Stimulated activated effector memory CD8-positive, alpha-beta T cell treated with anti-CD3 and anti-CD28 coated beads, Interleukin-12 subunit alpha, Interleukin-12 subunit beta, amount 100 ng/mL, for 72 hours (primary cell): ENCODE data around the gene PTPRR.
A peak's percentile ranks its signal among the peaks of the same experiment; 100 is the strongest.

Source experiments
- ATAC-seq: fragments of 150-1000 bp; cut with Tn5 transposase; 2 replicates; pipeline ENCODE4 v1.10.0; 2021
- DNase-seq, 2 donors: peaks; one replicate each; pipeline ENCODE4 v3.0.0; 2021 to 2022; ENCODE audit warnings: low spot score in 2 of 2
- H3K27ac Mint-ChIP-seq: one replicate; pipeline ENCODE4 v1.8.0; 2022; ENCODE audit warnings: mild to moderate bottlenecking, mixed read lengths
- H3K36me3 Mint-ChIP-seq: one replicate; pipeline ENCODE4 v1.8.0; 2022; ENCODE audit warnings: mild to moderate bottlenecking, mixed read lengths
- H3K4me1 Mint-ChIP-seq: one replicate; pipeline ENCODE4 v1.8.0; 2022; ENCODE audit warnings: mixed read lengths
- H3K4me3 Mint-ChIP-seq: one replicate; pipeline ENCODE4 v1.8.0; 2022; ENCODE audit warnings: mild to moderate bottlenecking, mixed read lengths
- H3K9me3 Mint-ChIP-seq: one replicate; pipeline ENCODE4 v1.8.0; 2022; ENCODE audit warnings: mixed read lengths

Gene PTPRR

DNA sequence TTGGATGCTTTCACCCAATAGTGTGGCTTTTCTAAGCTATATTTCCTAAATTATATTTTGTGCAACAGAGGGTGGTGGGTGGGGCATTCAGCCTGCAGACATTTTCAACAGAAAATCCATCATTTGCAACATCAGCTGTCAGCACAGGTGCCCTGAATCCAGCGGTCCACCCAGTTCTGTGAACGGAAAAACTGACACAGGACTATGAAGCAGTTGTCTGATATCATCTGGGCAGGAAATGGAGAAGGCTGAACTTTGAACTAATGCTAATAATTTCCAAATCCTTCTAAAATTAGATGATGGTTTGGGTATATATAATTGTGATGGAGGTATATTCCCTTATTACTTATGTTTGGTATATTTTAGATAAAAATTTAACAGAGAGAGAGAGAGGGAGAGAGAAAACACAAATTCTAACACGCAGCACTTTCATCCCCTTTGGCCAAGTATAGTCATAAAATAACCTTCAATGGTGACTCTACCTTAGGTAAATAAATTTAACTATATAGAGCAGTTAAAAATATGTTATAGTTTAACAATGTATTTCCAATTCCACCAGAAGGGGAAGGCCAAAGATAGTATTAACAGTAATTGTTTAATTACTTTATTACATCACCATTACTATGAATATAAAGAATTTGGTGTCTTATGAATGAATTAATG is 225.0 kb downstream of the PTPRR start:
- ATAC-seq, result no peak
- Mint-ChIP-seq H3K4me3 (no peak overlapping the region), H3K9me3 (no peaks in the 10 kb centered on the region), H3K4me1 (no peaks in the 10 kb centered on the region), H3K27ac (no peak overlapping the region), H3K36me3 (no peaks in the 10 kb centered on the region)
- no peak for DNase-seq

DNA sequence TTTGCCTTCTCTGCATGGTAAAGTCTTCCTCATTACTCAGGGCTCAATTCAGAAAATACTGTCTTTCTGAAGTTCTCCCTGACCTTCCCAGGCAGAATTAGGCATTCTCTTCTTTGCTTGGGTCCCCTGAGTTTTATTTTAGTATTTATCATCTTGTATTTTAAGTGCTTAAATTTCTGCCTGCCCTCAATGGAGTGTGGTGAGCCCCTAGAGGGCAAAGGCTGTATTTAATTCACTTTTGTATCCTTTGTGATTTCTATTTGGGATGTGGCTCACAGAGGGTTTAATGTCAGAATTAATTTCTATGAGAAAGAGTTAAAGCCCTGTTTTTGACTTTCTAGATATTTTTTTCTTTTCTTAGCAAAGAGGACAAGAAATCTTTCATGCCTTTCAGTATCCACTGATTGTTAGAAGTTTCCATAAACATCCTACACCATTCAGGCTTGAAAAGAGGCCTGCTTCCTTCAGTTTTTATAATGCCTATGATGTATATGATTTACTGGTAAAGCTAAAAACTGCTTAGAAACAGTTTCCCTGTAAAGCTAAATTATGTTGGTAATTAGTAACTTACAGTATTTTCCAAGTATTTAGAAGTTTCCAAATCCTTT is 227.8 kb downstream of the PTPRR start:
- H3K9me3 Mint-ChIP-seq, result no peaks in the 10 kb centered on the region
- DNase-seq (no peak), ATAC-seq (no peak)
- H3K4me1 Mint-ChIP-seq, result no peaks in the 10 kb centered on the region
- H3K27ac Mint-ChIP-seq, result no peak overlapping the region
- H3K36me3 Mint-ChIP-seq, result no peaks in the 10 kb centered on the region
- no peak overlapping the region for H3K4me3 Mint-ChIP-seq

DNA sequence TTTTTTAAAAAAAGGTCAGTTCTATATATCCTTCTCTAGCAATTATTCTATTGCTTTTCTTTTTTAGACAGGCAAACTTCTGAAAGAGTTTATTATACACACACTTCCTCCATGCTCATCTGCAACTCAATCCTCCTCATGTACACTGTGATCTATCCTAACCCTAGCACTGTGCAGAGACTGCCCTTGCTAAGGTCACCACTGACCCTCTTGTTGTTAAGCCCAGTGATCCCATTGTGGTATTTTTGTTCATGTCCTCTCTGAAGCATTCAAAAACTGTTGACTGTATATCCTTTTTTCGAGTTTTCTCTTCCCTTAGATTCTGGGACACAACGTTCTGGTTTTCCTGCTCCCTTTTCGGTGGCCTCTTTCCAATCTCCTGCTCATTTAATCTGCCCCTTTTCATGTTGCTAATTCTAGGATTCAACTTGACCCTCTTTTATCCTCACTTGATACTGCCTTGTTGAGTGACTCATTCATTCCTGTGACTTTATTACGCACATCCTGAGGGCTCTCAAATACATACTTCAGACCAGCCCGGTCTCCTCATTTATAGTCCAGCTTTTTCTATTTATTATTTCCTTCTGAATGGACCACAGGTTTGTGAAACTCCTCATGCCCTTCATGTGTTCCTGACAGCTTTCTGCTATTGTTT is 229.4 kb downstream of the PTPRR start:
- DNase-seq (no peak), ATAC-seq (no peak)
- Mint-ChIP-seq H3K27ac (no peak overlapping the region), H3K4me1 (no peaks in the 10 kb centered on the region), H3K9me3 (no peaks in the 10 kb centered on the region), H3K36me3 (no peaks in the 10 kb centered on the region), H3K4me3 (no peak overlapping the region)

DNA sequence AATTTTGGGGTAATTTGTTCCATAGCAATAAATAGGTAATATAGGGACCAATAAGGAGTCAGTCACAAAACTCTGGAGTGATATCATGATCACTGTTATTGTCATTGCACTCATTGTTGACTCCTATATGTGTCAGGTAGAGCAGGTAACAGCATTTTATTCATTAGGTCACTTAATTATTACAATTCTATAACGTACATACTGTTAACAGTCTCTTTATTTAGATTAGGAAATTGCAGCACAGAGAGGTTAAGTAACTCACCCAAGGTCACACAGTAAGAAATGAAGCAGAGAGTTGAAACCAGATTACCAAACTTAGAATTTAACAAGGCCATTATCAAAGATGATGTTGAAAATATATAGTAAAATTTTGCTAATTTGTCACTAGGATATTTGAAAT is 233.6 kb downstream of the PTPRR start:
- H3K9me3 Mint-ChIP-seq, result no peaks in the 10 kb centered on the region
- DNase-seq, result no peak
- no peak overlapping the region for H3K4me3 Mint-ChIP-seq
- ATAC-seq, result no peak
- no peaks in the 10 kb centered on the region for H3K36me3 Mint-ChIP-seq
- H3K27ac Mint-ChIP-seq, result no peak overlapping the region
- H3K4me1 Mint-ChIP-seq, result no peaks in the 10 kb centered on the region

DNA sequence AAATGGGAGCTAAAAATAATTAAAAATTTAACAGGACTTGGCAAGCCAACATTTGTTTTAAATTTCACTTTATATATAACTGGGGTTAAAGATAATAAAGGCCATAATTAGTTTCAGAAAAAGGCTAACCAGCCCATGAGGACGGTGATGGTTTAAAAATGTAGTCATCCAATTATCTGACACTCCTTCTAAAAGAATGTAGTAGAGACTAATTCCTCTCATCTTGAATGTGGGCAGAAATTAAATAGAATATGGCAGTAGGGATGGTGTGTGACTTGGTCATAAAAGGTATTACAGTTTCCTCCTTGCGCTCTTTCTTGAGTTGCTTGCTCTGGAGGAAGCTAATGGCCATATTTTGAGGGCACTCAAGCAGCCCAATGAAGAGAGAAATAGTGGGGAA is 234.2 kb downstream of the PTPRR start:
- no peaks in the 10 kb centered on the region for H3K4me1 Mint-ChIP-seq
- ATAC-seq, result no peak
- DNase-seq, result no peak
- H3K9me3 Mint-ChIP-seq, result no peaks in the 10 kb centered on the region
- H3K36me3 Mint-ChIP-seq, result no peaks in the 10 kb centered on the region
- no peak overlapping the region for H3K27ac Mint-ChIP-seq
- no peak overlapping the region for H3K4me3 Mint-ChIP-seq

DNA sequence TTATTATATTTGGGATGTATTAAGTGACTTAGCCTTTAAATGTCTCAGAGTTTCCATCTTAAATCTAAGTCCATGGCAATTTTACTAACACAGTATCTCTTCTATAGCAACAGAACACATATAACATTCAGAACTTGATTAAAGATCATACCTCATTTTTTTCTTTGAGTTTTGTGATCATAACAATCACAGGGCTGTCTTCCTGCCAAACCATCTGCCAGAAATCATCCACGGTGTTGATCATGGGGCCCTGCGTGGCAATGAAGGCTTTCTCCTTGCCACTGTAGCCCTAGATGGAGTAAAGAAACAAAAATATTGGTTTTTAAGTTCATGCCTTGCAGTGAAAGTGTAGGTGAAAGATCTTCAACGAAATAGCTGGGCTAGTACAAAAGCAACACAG is 236.6 kb downstream of the PTPRR start:
- DNase-seq (no peak), ATAC-seq (no peak)
- H3K4me3 Mint-ChIP-seq, result no peak overlapping the region
- H3K4me1 Mint-ChIP-seq, result no peaks in the 10 kb centered on the region
- H3K27ac Mint-ChIP-seq, result no peak overlapping the region
- H3K9me3 Mint-ChIP-seq, result no peaks in the 10 kb centered on the region
- H3K36me3 Mint-ChIP-seq, result no peaks in the 10 kb centered on the region

DNA sequence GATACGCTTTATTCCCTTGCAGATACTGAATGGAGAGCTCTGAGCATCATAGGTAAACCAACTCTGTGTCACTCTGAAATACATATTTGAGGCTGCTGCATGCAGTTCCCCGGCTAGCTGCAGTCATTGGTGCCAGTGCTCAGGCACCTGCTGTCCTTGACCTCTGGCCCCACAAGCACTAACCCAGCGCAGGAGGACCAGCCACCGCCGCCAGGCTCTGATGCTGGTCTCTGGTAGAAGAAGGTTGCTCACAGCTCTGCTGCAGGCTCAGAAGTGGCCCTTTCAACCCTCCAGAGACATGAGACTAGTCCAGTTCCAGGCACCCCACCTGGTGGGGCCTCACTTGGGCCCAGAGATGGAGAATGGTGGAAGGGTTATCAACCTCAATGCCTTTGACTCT is 248.8 kb downstream of the PTPRR start:
- H3K9me3 Mint-ChIP-seq, result peaks cover 2% of the 10 kb centered on the region
- no peaks in the 10 kb centered on the region for H3K36me3 Mint-ChIP-seq
- DNase-seq (no peak), ATAC-seq (peak; percentile 36)
- no peaks in the 10 kb centered on the region for H3K4me1 Mint-ChIP-seq
- H3K4me3 Mint-ChIP-seq, result no peak overlapping the region
- no peak overlapping the region for H3K27ac Mint-ChIP-seq

DNA sequence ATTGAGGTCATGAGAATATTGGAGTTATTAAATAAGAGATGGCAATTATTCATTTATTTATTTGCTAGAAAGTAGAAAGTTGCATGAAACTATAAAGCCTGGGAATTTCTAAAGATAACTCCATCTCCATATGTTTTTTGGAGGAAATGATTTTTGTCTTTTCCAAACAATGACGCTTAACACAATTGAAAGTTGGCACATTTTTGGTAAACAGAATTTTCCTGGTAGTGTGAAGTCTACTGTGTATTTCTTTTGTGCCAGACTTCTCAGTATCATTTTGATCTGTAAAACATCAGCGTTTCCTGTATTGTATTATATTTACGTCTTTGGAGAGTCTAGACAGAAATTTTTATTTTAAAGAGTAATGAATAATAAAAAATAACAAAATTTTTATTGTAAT is 249.6 kb downstream of the PTPRR start:
- H3K4me3 Mint-ChIP-seq, result no peak overlapping the region

DNA sequence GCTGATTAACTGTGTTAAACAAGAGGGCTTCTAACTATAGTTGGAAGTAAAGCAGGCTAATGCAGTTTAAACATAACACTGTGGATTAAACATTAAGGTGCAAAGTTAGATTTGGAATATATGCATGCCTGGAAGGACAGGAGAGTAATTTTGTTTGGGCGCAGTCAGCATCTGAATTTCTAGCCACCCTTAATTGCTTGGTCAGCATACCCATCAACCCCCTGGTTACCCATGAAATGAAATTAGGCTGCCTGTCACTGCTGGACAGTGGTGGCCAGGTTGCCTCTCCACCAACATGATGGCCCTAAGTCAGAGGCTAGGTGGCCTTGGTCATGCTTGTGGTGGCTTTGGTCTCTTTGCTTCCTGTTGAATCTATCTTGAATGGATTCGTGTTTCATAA is 253.3 kb downstream of the PTPRR start:
- no peak for ATAC-seq

More for the DNA sequence above, 249.6 kb downstream of the PTPRR start:
- peaks cover under 1% of the 10 kb centered on the region for H3K9me3 Mint-ChIP-seq
- H3K4me1 Mint-ChIP-seq, result no peaks in the 10 kb centered on the region
- H3K27ac Mint-ChIP-seq, result no peak overlapping the region
- H3K36me3 Mint-ChIP-seq, result no peaks in the 10 kb centered on the region
- DNase-seq (no peak), ATAC-seq (no peak)

DNA sequence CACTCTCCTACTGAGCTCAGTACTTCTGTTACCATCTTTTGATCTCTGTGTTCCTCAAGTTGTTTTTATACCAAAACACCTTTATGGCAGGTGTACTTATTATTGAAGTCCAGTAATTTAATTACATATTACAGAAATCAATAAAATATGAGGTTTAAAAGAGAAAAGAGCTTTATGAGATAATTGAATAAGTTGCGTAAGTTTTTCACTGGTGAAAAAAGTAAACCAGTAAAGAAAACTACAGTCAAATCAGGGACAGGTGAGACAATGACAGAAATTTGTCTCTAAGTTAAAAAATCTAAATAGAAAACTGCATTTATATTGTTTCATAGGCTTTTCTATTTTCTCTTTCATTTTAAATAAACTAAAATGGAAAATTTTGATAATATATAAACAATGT is 254.2 kb downstream of the PTPRR start:
- ATAC-seq (no peak), DNase-seq (no peak)
- no peaks in the 10 kb centered on the region for H3K36me3 Mint-ChIP-seq
- H3K4me3 Mint-ChIP-seq, result no peak overlapping the region
- no peaks in the 10 kb centered on the region for H3K4me1 Mint-ChIP-seq
- no peaks in the 10 kb centered on the region for H3K9me3 Mint-ChIP-seq
- no peak overlapping the region for H3K27ac Mint-ChIP-seq

More for the DNA sequence above, 253.3 kb downstream of the PTPRR start:
- H3K27ac Mint-ChIP-seq, result no peak overlapping the region
- no peaks in the 10 kb centered on the region for H3K4me1 Mint-ChIP-seq
- no peak for DNase-seq
- H3K4me3 Mint-ChIP-seq, result no peak overlapping the region
- no peaks in the 10 kb centered on the region for H3K36me3 Mint-ChIP-seq
- no peaks in the 10 kb centered on the region for H3K9me3 Mint-ChIP-seq

DNA sequence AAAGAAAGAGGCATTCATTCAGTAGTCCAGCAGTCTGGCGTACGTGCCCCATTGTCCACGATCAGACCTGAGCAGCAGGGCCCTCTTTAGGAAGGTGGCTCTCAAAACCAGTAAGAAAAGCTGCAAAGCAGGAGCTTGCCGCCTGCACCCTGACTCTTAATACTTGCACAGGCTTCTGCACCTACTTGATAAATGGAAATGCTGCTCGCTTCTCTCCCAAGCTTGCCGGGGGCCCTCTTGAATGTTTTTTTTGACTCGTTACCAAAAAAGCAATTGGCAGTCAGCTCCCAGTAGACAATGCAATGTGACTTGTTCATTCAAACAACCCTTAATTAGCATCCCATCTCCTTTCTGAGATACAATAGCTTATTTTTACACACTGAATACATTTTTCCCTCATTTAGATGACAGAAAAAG is 256.1 kb downstream of the PTPRR start:
- H3K36me3 Mint-ChIP-seq, result no peaks in the 10 kb centered on the region
- no peak overlapping the region for H3K27ac Mint-ChIP-seq
- no peak overlapping the region for H3K4me3 Mint-ChIP-seq
- H3K9me3 Mint-ChIP-seq, result no peaks in the 10 kb centered on the region
- ATAC-seq, result no peak
- no peak for DNase-seq
- H3K4me1 Mint-ChIP-seq, result no peaks in the 10 kb centered on the region

DNA sequence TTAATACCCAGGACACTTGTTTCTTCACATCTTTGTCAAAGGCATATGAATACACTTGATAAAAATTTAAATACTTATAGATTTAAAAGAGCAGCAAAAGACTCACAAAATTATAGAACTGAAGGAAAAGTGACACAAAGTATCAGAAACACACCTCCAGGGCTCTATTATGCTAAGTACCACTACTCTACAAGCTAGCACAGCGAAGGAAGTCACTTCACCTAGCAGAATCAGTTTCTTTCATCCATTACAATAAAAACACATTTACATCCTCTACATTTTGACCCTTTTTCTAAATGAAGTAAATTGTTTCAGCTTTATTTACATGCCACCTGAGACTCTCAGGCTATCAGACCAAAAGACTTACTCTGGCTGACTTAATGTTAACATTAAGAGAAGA is 256.7 kb downstream of the PTPRR start:
- no peak overlapping the region for H3K27ac Mint-ChIP-seq
- no peak for ATAC-seq
- no peaks in the 10 kb centered on the region for H3K4me1 Mint-ChIP-seq
- no peak overlapping the region for H3K4me3 Mint-ChIP-seq
- no peaks in the 10 kb centered on the region for H3K9me3 Mint-ChIP-seq
- H3K36me3 Mint-ChIP-seq, result no peaks in the 10 kb centered on the region
- DNase-seq, result no peak

DNA sequence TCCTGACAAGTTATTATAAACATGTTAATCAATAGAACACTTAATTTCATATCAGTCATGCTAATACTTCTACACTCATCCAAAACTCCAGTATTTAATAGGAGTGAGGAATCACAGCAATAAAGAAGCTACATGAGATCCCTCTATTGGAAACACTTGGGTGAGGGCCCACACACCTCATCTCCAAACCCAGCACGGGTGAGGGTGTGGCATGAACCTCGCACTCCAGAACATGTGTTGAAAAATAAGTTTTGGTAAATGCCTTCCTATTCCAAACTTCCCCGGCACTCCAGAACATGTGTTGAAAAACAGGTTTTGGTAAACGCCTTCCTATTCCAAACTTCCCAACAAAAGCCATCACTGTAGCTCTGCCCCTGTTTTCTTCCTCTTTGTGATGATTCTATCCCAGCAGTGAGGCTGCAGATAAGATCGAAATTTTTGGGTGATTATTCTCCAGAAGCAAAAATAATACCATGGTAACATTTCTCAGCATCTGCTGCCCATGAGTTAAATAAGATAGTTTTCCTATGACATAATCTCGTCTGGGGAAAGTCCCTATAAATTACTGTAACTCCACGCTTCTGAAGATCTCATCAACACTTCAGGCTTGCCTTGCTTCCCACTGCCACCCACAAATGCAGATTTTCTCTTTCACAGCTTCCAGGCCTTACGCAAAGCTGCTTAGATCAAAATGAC is 258.9 kb downstream of the PTPRR start:
- Mint-ChIP-seq H3K4me1 (no peaks in the 10 kb centered on the region), H3K36me3 (no peaks in the 10 kb centered on the region), H3K9me3 (no peaks in the 10 kb centered on the region), H3K4me3 (no peak overlapping the region), H3K27ac (no peak overlapping the region)
- ATAC-seq (no peak), DNase-seq (no peak)

DNA sequence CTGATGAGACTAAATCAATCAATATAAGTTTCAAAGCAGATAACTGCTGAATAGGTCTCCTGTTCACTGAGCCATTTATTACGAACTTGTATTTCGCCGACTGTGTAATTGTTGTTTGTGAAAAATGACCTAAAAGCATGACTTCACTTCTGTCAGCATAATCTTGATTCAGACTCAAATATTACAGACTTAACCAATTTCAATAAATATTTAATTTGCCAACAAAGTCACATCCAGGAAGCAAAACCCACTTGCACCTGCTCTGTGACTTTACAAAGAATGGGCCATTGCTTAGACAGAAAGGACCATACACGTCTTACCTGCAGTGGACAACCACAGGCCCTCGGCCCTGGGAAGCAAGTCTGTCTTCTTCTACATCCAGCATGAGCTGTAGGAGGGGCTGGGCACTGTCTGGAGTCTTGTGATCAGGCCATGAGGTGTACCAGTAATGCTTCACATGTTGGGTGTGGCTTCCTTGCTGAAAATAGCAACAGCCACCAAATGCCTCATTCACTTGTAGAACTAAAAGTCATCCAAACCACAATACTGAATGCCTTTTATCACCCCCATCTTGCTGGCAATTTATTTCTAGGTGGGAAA is 259.8 kb downstream of the PTPRR start:
- no peak overlapping the region for H3K27ac Mint-ChIP-seq
- DNase-seq, result no peak
- no peaks in the 10 kb centered on the region for H3K36me3 Mint-ChIP-seq
- no peak for ATAC-seq
- no peaks in the 10 kb centered on the region for H3K9me3 Mint-ChIP-seq
- H3K4me3 Mint-ChIP-seq, result no peak overlapping the region
- H3K4me1 Mint-ChIP-seq, result no peaks in the 10 kb centered on the region

DNA sequence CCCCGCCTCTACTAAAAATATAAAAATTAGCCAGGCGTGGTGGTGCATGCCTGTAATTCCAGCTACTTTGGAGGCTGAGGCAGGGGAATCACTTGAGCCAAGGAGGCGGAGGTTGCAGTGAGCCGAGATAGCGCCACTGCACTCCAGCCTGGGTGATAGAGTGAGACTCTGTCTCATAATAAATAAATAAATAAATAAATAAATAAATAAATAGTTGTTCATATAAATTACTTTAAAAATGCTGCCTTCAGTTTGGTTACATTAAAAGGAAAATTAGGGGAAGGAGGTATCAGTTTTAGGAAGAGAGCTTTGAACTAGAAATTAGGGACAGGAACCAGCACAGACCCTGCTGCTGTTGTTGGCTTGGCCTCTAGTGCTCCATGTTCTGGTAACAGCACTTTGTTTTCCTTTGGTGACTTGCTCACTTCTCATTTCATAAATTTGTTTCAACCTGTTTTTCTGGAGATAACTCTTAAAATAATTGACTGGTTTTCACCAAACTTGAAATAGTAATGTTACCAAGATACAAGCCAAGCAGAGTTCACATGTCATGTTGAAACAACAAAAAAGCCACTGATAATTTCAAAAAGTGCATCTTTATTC is 260.4 kb downstream of the PTPRR start:
- ATAC-seq, result no peak
- Mint-ChIP-seq H3K9me3 (no peaks in the 10 kb centered on the region), H3K36me3 (no peaks in the 10 kb centered on the region), H3K4me1 (no peaks in the 10 kb centered on the region), H3K4me3 (no peak overlapping the region), H3K27ac (no peak overlapping the region)
- no peak for DNase-seq
